GM21447 (cell line): ENCODE measurements around the gene DNAJC5G.
"Not testable (repeated sequence)": the region's sequence is repeated elsewhere in the genome, so short reads cannot be mapped to it uniquely, and the experiment has no call there.

ENCODE experiments used
- ATAC-seq: cut with Tn5 transposase; IDR thresholded peaks from one replicate; pipeline ENCODE4 v1.9.1; 2021; ENCODE audit not compliant: unreplicated experiment

The DNAJC5G gene

DNA sequence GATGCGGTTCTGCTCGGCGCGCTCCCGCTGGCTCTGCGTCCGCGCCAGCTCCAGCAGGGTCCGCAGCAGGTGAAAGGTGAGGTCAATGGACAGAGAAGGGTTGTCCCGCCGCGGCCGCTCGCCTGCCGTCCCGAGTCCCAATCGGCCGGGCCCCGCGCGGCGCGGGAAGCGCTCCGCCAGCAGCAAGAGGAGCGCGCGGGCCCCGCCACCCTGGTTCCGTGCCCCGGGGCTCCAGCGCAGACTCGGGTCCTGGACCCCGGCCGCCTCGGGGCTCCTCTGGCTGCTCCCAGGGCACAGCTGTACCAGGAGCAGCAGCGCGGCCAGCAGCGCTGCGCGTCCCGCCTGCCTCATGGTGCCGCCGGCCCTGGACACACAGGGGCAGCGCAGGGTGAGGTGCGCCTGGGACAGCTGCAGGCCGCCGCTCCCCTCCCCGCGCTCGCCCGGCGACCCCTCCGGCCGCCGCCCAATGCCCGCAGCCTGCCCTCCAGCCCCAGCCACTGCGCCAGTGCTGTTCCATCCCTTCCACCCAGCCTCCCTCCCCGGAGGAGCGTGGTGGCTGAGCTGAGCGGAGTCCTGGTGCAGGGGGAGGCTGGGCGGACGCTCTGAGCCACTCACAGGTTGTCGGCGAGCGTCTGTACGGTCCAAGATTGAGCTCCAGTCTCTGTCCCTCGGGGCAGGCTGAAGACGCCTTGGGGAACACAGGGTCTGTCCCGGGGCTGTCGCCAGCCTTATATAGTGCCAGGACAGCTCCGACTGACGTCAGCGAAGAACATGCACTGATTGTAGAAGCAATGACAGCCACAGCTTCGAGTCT, 32.5 kb downstream of the DNAJC5G start:
- ATAC-seq = no peak

GRCh38 chr2:27308359-27308881, 33.2 kb downstream of the DNAJC5G start, which contains the start of gene UCN:
Gene UCN, minus strand, starts transcription at chr2:27308445. Its CDS starts 550 bp downstream, at chr2:27307895.
- ATAC-seq = no peak

DNA sequence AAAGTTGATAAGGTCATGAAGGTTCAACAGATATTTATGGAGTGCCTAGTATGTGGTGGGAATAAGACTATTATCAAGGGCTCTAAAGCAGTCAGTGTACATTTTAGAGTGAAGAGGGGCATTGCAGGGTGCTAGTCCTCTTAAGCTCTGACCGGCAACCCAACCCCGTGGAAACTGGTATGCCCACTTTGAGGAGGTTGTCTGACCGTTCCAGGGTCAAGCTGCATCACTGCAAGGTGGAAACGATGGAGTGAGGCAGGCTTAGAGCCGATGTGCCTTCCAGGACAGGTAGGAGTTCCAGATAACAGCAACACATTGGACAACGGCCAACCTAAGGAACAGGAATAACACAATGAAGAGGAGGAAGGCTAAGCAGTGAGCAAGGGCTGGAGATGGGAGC, 34.4 kb downstream of the DNAJC5G start:
- ATAC-seq = no peak

GRCh38 chr2:27312152-27312551, 36.9 kb downstream of the DNAJC5G start:
- ATAC-seq = no peak

- ATAC-seq = no peak
Observed at GRCh38 chr2:27313882-27314645, 38.8 kb downstream of the DNAJC5G start.

- no peak for ATAC-seq
Observed at GRCh38 chr2:27314709-27315108, 39.5 kb downstream of the DNAJC5G start.

DNA sequence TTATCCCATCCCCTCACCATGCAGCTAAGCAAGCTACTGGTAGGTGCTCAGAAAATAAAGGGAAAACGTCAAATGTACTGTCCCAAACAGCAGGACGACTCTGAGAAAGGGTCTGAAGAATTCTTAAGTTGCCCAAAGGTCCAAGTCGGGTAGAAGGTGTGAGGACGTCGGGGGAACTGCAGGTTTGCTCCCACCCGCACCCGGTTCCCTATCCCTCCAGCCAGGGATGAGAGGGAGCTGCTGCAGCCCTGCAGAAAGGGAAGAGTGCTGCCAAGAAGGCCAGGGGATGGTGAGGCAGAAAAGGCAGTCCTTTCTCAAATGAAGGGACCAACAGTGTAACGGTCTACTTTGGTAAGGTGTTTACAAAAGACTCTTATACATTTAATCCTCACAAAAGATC, 39.9 kb downstream of the DNAJC5G start:
- ATAC-seq = no peak

DNA sequence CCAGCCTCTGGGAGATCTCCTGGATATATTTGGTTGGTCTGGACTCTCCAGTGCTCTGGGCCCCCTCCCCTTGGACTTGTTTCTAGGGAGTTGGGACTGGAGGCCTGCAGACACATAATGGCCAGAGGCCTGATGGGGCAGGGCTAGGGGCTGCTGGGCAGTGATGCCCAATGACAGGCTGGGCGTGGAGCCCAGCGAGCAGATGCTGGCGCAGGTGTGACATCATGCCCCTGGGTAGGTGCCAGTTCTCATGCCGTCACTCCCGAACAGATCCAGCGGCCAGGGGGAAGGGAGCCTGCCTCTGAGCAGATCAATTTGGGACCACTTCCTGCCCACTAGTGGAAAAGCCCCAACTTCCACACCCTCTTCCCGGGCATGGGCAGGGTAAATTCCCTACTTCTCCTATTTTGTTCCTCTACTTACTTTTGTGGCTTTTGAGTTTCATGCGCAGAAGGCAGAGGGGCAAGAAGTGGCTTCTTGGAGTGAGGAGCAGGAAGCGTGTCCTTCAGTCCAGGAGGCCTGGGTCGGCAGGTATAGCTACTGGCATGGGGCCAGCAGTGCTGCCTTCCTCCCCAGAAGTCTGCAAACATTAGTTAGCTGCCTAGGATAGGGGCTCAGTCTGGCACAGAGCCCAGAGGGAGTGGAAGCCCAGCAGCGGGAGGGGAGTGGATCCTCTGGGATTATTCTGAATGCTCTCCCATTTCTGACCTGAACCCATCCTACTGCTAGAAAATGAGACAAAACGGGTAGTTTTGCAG, 41.6 kb downstream of the DNAJC5G start:
- ATAC-seq = no peak

GRCh38 chr2:27319839-27320238, 44.6 kb downstream of the DNAJC5G start:
- not testable (repeated sequence) for ATAC-seq

- no peak for ATAC-seq
Observed at GRCh38 chr2:27320958-27321543, 45.8 kb downstream of the DNAJC5G start.

- ATAC-seq = peak; percentile 35
Observed at GRCh38 chr2:27322301-27322765, 47.1 kb downstream of the DNAJC5G start.

DNA sequence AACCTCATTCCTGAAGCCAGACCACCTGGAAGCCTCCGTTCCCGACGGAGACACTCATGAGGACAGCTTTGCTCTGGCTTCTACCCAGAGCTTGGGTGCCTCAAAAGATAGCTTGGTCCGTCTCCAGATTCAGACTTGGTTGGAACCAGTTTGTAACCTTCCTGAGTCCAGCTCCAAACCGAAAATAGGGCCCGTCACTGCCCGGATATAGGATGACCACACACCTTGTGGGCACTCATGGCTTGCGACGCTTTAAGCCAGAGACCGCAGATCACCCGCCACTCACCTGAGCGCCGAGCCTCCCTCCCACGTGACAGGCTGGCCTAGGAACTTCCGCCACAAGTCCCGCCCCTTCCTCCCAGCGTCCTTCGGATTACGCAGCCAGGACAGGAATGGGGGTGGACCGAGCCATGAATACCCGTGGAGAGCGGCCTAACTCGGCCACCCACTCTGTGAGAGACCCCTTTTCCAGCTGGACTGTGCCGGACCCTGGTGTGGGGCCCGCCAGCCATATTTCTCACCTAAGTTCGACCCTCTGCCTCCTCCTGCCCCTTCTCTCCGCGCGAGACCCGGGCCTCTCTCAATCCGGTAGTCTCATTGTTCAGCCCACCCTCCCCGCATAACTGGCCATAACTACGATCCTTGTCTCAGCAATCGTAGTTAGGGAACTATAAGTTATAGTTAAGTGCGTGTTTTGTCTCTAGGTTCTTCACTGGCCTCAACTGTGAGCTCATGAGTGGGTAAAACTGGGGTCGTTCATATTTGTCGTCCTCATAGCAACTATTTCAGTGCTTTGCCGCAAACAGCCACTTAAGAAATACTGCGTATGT, 47.7 kb downstream of the DNAJC5G start, which contains the start of gene MPV17:
MPV17 (minus strand) TSS at position 332 of the 830 bp plus-strand sequence. CDS start 580 bp downstream, outside the sequence.
- peak; percentile 91 for ATAC-seq

DNA sequence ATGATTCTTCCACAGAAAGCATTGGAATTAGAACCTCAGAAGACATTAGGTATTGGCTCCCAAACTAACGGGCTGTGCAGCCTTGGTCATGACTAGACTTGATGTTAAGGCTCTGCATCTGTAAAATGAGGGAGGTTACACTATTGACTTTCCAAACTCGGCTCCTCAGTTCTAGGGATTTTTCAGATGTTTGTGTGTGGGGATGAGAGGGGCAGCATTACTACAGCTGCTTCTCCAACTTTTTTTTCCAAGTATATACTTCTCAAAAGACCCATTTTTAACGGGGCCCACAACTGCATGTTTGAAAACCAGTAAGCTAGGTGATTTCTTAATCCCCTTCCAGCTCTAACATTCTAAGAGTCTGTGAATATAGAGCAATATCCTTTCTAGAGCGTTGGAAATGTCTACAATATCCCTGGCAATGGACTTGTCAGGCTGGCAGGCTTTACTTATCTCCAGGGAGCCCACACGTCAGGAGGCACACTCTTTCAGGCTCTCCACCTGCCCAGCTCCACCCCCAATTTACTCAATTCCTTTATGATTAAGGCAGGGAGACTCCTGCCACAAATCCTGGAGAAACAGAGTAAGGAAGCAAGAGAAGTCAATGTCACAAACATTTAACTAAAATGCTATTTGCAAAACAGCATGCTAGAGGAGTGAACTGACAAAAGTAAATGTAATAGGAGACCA, 48.5 kb downstream of the DNAJC5G start:
- peak; percentile 3 for ATAC-seq

DNA sequence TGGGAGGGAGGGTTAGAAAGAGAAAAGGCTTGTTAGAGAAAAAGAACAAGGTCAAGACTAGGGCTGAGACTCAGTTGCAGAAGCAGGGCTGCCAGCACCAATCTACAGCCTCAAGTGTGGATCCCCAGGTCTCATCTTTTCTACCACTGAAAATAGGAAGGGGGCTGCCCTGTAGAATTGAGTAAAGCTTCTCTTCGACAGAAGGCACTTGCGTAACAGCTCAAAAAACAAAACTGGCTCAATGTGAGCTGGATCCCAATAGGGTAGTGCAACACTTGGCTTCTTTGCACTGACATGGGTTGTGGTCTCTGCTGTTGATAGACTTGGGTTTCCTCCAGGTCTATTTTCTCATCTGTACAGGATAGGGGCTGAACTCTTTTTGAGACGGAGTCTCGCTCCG, 49.5 kb downstream of the DNAJC5G start:
- ATAC-seq = no peak
